Natural killer cell treated with Interleukin-12 subunit alpha and Interleukin-12 subunit beta and Interleukin-15 and Interleukin-18, amount 100 ng/mL, for 72 hours (primary cell): Measurements from ENCODE around the gene PDPN. TPM values are rescaled to one million over a fixed set of nuclear protein-coding genes. Genes with fewer than 3 reads are reported as not detected.

Experiments used
- ATAC-seq, 2 donors: fragments of 150-1000 bp; cut with Tn5 transposase in 1 of 2; sonication (Bioruptor Pico), chemical (Tn5 transposase) in 1 of 2; 2 replicates each; pipeline ENCODE4 v1.10.0; 2021
- DNase-seq: peaks from one replicate; pipeline ENCODE4 v3.0.0; 2022; ENCODE audit warnings: low spot score
- H3K27ac Mint-ChIP-seq, 2 donors: 1 replicate in 1 of 2; 2 replicates in 1 of 2; pipeline ENCODE4 v1.8.0; 2022; ENCODE audit warnings: mixed read lengths in 2 of 2, mild to moderate bottlenecking in 1 of 2, moderate library complexity in 1 of 2
- H3K27me3 Mint-ChIP-seq, 2 donors: 1 replicate in 1 of 2; 2 replicates in 1 of 2; pipeline ENCODE4 v1.8.0; 2022; ENCODE audit warnings: mixed read lengths in 2 of 2
- H3K36me3 Mint-ChIP-seq: one replicate; pipeline ENCODE4 v1.8.0; 2022; ENCODE audit warnings: mixed read lengths
- H3K4me1 Mint-ChIP-seq, 2 donors: 1 replicate in 1 of 2; 2 replicates in 1 of 2; pipeline ENCODE4 v1.8.0; 2022; ENCODE audit warnings: low read depth in 2 of 2, mixed read lengths in 2 of 2, mild to moderate bottlenecking in 1 of 2
- H3K4me3 Mint-ChIP-seq: one replicate; pipeline ENCODE4 v1.8.0; 2022; ENCODE audit warnings: mixed read lengths
- H3K9me3 Mint-ChIP-seq: 2 replicates; pipeline ENCODE4 v1.8.0; 2022; ENCODE audit warnings: mixed read lengths
- total RNA-seq, 2 donors: library from RNA; stranded (reverse); gene quantifications; one replicate each; pipeline ENCODE4 v1.2.3, GENCODE V29; 2022

PDPN gene
- total RNA-seq, 2 donors from 2014 or later, result not detected

GRCh38 chr1:13643017-13643416, 59.4 kb downstream of the PDPN start:
- DNase-seq, result no peak
- Mint-ChIP-seq H3K4me1 (no peaks in the 10 kb centered on the region), H3K27ac (no peak overlapping the region), H3K27me3 (peaks cover 18% of the 10 kb centered on the region in 2 donors), H3K4me3 (no peak overlapping the region), H3K9me3 (peaks cover 10% of the 10 kb centered on the region), H3K36me3 (peaks cover 12% of the 10 kb centered on the region)
- ATAC-seq, result no peak

- no peak for ATAC-seq
- H3K4me3 Mint-ChIP-seq, result no peak overlapping the region
- no peak for DNase-seq
- H3K27me3 Mint-ChIP-seq, result peaks cover 17 to 20% of the 10 kb centered on the region in 2 donors
- peaks cover 2% of the 10 kb centered on the region for H3K9me3 Mint-ChIP-seq
- H3K36me3 Mint-ChIP-seq, result peaks cover 4% of the 10 kb centered on the region
- H3K27ac Mint-ChIP-seq, result no peak overlapping the region
- no peaks in the 10 kb centered on the region for H3K4me1 Mint-ChIP-seq
Observed at GRCh38 chr1:13646521-13646920, 62.9 kb downstream of the PDPN start.

GRCh38 chr1:13651279-13651678, 67.6 kb downstream of the PDPN start:
- no peak for DNase-seq
- Mint-ChIP-seq H3K9me3 (peaks cover 2% of the 10 kb centered on the region), H3K27ac (no peak overlapping the region), H3K36me3 (peaks cover 4% of the 10 kb centered on the region), H3K4me3 (no peak overlapping the region), H3K27me3 (peaks cover 19 to 47% of the 10 kb centered on the region in 2 donors), H3K4me1 (no peaks in the 10 kb centered on the region)
- no peak for ATAC-seq

GRCh38 chr1:13652238-13652637, 68.6 kb downstream of the PDPN start:
- ATAC-seq (no peak), DNase-seq (no peak)
- Mint-ChIP-seq H3K4me1 (no peaks in the 10 kb centered on the region), H3K4me3 (no peak overlapping the region), H3K9me3 (peaks cover 2% of the 10 kb centered on the region), H3K36me3 (peaks cover 4% of the 10 kb centered on the region), H3K27ac (no peak overlapping the region), H3K27me3 (peaks cover 22 to 47% of the 10 kb centered on the region in 2 donors)

GRCh38 chr1:13661539-13661938, 77.9 kb downstream of the PDPN start:
- H3K4me1 Mint-ChIP-seq, result no peaks in the 10 kb centered on the region
- H3K27ac Mint-ChIP-seq, result no peak overlapping the region
- H3K9me3 Mint-ChIP-seq, result peaks cover 3% of the 10 kb centered on the region
- H3K27me3 Mint-ChIP-seq, result peaks cover 9 to 11% of the 10 kb centered on the region in 2 donors
- DNase-seq (no peak), ATAC-seq (no peak)
- H3K36me3 Mint-ChIP-seq, result peaks cover 6% of the 10 kb centered on the region
- no peak overlapping the region for H3K4me3 Mint-ChIP-seq

- H3K4me1 Mint-ChIP-seq, result no peaks in the 10 kb centered on the region
- H3K36me3 Mint-ChIP-seq, result peaks cover 6% of the 10 kb centered on the region
- ATAC-seq (no peak), DNase-seq (no peak)
- no peak overlapping the region for H3K27ac Mint-ChIP-seq
- H3K9me3 Mint-ChIP-seq, result peaks cover 3% of the 10 kb centered on the region
- no peak overlapping the region for H3K4me3 Mint-ChIP-seq
- peaks cover 9 to 11% of the 10 kb centered on the region in 2 donors for H3K27me3 Mint-ChIP-seq
Observed at GRCh38 chr1:13662493-13662892, 78.9 kb downstream of the PDPN start.

- Mint-ChIP-seq H3K27ac (no peak overlapping the region), H3K36me3 (peaks cover 6% of the 10 kb centered on the region), H3K27me3 (peaks cover 9 to 11% of the 10 kb centered on the region in 2 donors), H3K4me3 (no peak overlapping the region), H3K9me3 (peaks cover 3% of the 10 kb centered on the region), H3K4me1 (no peaks in the 10 kb centered on the region)
- ATAC-seq (no peak), DNase-seq (no peak)
Observed at GRCh38 chr1:13663969-13664368, 80.3 kb downstream of the PDPN start.

- ATAC-seq (no peak), DNase-seq (no peak)
- peaks cover under 1% of the 10 kb centered on the region for H3K9me3 Mint-ChIP-seq
Observed at GRCh38 chr1:13664451-13664850, 80.8 kb downstream of the PDPN start.

GRCh38 chr1:13666317-13666716, 82.7 kb downstream of the PDPN start:
- ATAC-seq, result no peak
- H3K27me3 Mint-ChIP-seq, result peaks cover 6 to 11% of the 10 kb centered on the region in 2 donors
- H3K4me1 Mint-ChIP-seq, result no peaks in the 10 kb centered on the region
- no peak overlapping the region for H3K27ac Mint-ChIP-seq
- no peak overlapping the region for H3K4me3 Mint-ChIP-seq
- DNase-seq, result no peak
- H3K9me3 Mint-ChIP-seq, result no peaks in the 10 kb centered on the region
- no peaks in the 10 kb centered on the region for H3K36me3 Mint-ChIP-seq

More at GRCh38 chr1:13664451-13664850, 80.8 kb downstream of the PDPN start:
- no peak overlapping the region for H3K27ac Mint-ChIP-seq
- no peak overlapping the region for H3K4me3 Mint-ChIP-seq
- H3K27me3 Mint-ChIP-seq, result peaks cover 6 to 11% of the 10 kb centered on the region in 2 donors
- H3K36me3 Mint-ChIP-seq, result peaks cover 2% of the 10 kb centered on the region
- H3K4me1 Mint-ChIP-seq, result no peaks in the 10 kb centered on the region

Other genes with a start within 250 kb of the PDPN start
- not detected for gene PRAMEF14, start 236.7 kb upstream of the PDPN start, total RNA-seq
- gene PRAMEF19, start 211.9 kb upstream of the PDPN start, total RNA-seq, result not detected
- gene PRAMEF17, start 194.2 kb upstream of the PDPN start, total RNA-seq, result not detected
- gene PRAMEF20, start 173.4 kb upstream of the PDPN start, total RNA-seq, result not detected
- not detected for gene LRRC38, start 69.8 kb upstream of the PDPN start, total RNA-seq
- 10 to 100 TPM; 80.1 to 91.3 TPM for gene PRDM2, start 116.4 kb downstream of the PDPN start, total RNA-seq